ENCODE results near the gene SLC12A2. TPM values are rescaled to one million over a fixed set of nuclear protein-coding genes. Genes with fewer than 3 reads are reported as not detected.

Gene SLC12A2
- total and polyA plus RNA-seq, 2 donors (not counting 1 experiment from before 2014, with no cell fraction given): 3.1 to 28.7 TPM

DNA sequence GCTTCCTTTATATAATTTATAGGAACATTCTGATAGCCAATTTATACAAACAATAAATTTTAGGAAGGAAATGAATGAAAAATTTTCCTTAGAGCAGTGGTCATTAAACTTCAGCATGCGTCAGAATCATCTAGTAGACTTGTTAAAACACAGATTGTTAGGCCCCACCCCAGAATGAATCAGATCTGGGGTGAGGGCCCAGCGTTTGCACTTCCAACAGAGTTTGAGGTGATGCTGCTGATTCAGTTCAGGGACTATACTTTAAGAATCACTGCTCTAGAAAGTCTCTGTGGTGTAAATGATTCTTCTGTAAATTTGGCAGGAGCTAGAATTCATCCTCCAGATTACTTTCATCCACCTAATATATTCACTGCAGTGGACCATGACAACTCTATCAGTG lies 80.4 kb downstream of the SLC12A2 start:
- Mint-ChIP-seq H3K4me1 (no peaks in the 10 kb centered on the region), H3K4me3 (no peak overlapping the region), H3K27me3 (no peaks in the 10 kb centered on the region), H3K9me3 (ENCODE audit: insufficient read depth) (no peaks in the 10 kb centered on the region), H3K27ac (no peak overlapping the region)
- H3K4me2 ChIP-seq (replicated peaks; ENCODE audit: low read depth, low read length, poor library complexity, severe bottlenecking): no peak overlapping the region
- H3K27me3 ChIP-seq (replicated peaks in 1 of 4; ENCODE audit: control extremely low read depth in 1 of 4, control insufficient read depth in 3 of 4, insufficient read depth in 4 of 4, low read length in 3 of 4): no peaks in the 10 kb centered on the region
- H3K4me1 ChIP-seq (ENCODE audit: control insufficient read depth in 2 of 2, insufficient read depth in 2 of 2, low read length in 2 of 2): no peaks in the 10 kb centered on the region
- H4K20me1 ChIP-seq (ENCODE audit: control insufficient read depth, insufficient read depth, low read length, poor library complexity, severe bottlenecking): no peaks in the 10 kb centered on the region
- peaks cover 8 to 18% of the 10 kb centered on the region in 2 experiments for H3K36me3 ChIP-seq (replicated peaks in 1 of 2; ENCODE audit: control extremely low read depth in 1 of 2, control insufficient read depth in 1 of 2, extremely low read depth in 1 of 2, insufficient read depth in 2 of 2, low read length in 1 of 2)
- intact Hi-C loops (cut with micrococcal nuclease): no loop called here
- no peak overlapping the region for H3K4me3 ChIP-seq (ENCODE audit: control extremely low read depth in 1 of 5, extremely low read depth in 1 of 5, insufficient read depth in 1 of 5, low read depth in 2 of 5, low read length in 4 of 5)
- H2AFZ ChIP-seq (ENCODE audit: insufficient read depth, low read depth, low read length, poor library complexity, severe bottlenecking): no peak overlapping the region
- no peaks in the 10 kb centered on the region for H3K79me2 ChIP-seq (ENCODE audit: control insufficient read depth, insufficient read depth, low read length)
- no peaks in the 10 kb centered on the region for H3K9me3 ChIP-seq (ENCODE audit: control extremely low read depth in 1 of 3, control insufficient read depth in 2 of 3, insufficient read depth in 1 of 3, low read length in 2 of 3)
- no peak overlapping the region for H3K9ac ChIP-seq (ENCODE audit: low read length)
- POLR2A ChIA-PET: no interaction called here
- WGBS (ENCODE audit: insufficient coverage): 100% methylated on average over 1 of the region's 2 CpGs
- DNase-seq (no peak), ATAC-seq (ENCODE audit: low read depth) (no peak)
- CTCF ChIA-PET: no interaction called here
- TF ChIP-seq, protein P1, sequence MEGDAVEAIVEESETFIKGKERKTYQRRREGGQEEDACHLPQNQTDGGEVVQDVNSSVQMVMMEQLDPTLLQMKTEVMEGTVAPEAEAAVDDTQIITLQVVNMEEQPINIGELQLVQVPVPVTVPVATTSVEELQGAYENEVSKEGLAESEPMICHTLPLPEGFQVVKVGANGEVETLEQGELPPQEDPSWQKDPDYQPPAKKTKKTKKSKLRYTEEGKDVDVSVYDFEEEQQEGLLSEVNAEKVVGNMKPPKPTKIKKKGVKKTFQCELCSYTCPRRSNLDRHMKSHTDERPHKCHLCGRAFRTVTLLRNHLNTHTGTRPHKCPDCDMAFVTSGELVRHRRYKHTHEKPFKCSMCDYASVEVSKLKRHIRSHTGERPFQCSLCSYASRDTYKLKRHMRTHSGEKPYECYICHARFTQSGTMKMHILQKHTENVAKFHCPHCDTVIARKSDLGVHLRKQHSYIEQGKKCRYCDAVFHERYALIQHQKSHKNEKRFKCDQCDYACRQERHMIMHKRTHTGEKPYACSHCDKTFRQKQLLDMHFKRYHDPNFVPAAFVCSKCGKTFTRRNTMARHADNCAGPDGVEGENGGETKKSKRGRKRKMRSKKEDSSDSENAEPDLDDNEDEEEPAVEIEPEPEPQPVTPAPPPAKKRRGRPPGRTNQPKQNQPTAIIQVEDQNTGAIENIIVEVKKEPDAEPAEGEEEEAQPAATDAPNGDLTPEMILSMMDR (IDR thresholded peaks at IDR 0.05): no peak
- no peak for TF ChIP-seq EZH2 (IDR thresholded peaks at IDR 0.05; ENCODE audit: borderline replicate concordance, insufficient read depth, low read depth, low read length, poor library complexity, severe bottlenecking)
- H3K27ac ChIP-seq (ENCODE audit: low read length in 2 of 2): no peak overlapping the region

DNA sequence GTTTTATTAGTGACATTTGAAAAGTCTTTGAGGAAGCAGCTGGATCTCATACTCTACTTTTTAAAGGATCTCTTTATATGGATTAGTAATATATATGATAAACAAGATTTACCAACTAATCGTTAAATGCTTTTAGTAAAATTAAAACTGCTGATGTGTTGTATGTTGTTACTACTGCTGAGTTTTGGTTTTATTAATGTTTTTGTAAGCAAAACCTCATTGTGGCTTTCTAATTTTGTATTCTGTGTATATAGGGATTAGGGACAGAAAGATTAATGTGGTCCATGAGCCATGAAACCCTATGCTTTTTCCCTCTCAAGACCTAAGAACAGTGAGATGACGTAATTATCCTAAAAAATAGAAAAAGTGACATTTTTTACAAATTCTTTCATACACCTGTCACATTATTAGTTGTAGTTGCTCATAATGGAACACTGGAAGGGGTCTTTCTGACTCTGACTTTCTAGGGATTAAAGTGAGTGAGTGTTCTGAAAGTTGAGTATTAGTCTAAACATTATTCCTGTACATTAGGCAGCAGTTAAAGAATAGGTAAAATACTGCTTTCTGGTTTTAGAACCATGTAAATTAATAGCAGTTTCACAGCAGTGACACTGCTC lies 85.9 kb downstream of the SLC12A2 start:
- no peak for DNase-seq
- Histone ChIP-seq H3K79me2 (ENCODE audit: control insufficient read depth, insufficient read depth, low read length) (no peaks in the 10 kb centered on the region), H3K4me1 (ENCODE audit: control insufficient read depth in 2 of 2, insufficient read depth in 2 of 2, low read length in 2 of 2) (no peaks in the 10 kb centered on the region), H3K9ac (ENCODE audit: low read length) (no peak overlapping the region), H4K20me1 (ENCODE audit: control insufficient read depth, insufficient read depth, low read length, poor library complexity, severe bottlenecking) (no peaks in the 10 kb centered on the region), H3K27me3 (replicated peaks in 1 of 4; ENCODE audit: control extremely low read depth in 1 of 4, control insufficient read depth in 3 of 4, insufficient read depth in 4 of 4, low read length in 3 of 4) (no peaks in the 10 kb centered on the region), H3K4me3 (ENCODE audit: control extremely low read depth in 1 of 5, extremely low read depth in 1 of 5, insufficient read depth in 1 of 5, low read depth in 2 of 5, low read length in 4 of 5) (no peak overlapping the region), H2AFZ (ENCODE audit: insufficient read depth, low read depth, low read length, poor library complexity, severe bottlenecking) (no peak overlapping the region), H3K36me3 (replicated peaks in 1 of 2; ENCODE audit: control extremely low read depth in 1 of 2, control insufficient read depth in 1 of 2, extremely low read depth in 1 of 2, insufficient read depth in 2 of 2, low read length in 1 of 2) (peaks cover 0 to 7% of the 10 kb centered on the region in 2 experiments), H3K4me2 (replicated peaks; ENCODE audit: low read depth, low read length, poor library complexity, severe bottlenecking) (no peak overlapping the region), H3K9me3 (ENCODE audit: control extremely low read depth in 1 of 3, control insufficient read depth in 2 of 3, insufficient read depth in 1 of 3, low read length in 2 of 3) (no peaks in the 10 kb centered on the region), H3K27ac (ENCODE audit: low read length in 2 of 2) (no peak overlapping the region)
- ChIA-PET CTCF (no interaction called here), POLR2A (no interaction called here)
- ATAC-seq (ENCODE audit: low read depth): no peak
- H3K27ac Mint-ChIP-seq: no peak overlapping the region
- no peak overlapping the region for H3K4me3 Mint-ChIP-seq
- WGBS (ENCODE audit: insufficient coverage): no CpG with 5 or more reads among the region's 2 CpGs
- no peaks in the 10 kb centered on the region for H3K4me1 Mint-ChIP-seq
- peaks cover 2% of the 10 kb centered on the region for H3K9me3 Mint-ChIP-seq (ENCODE audit: insufficient read depth)
- TF ChIP-seq EZH2 (IDR thresholded peaks at IDR 0.05; ENCODE audit: borderline replicate concordance, insufficient read depth, low read depth, low read length, poor library complexity, severe bottlenecking): no peak
- TF ChIP-seq, protein P1 (IDR thresholded peaks at IDR 0.05): no peak
- H3K27me3 Mint-ChIP-seq: no peaks in the 10 kb centered on the region
- intact Hi-C loops (cut with micrococcal nuclease): no loop called here
